ENCODE measurements around the gene ADRM1. TPM values are rescaled to one million over a fixed set of nuclear protein-coding genes. Genes with fewer than 3 reads are reported as not detected.

ADRM1 gene
- total and polyA plus RNA-seq, 7 donors = 61.3 to 130 (median 102) TPM

DNA sequence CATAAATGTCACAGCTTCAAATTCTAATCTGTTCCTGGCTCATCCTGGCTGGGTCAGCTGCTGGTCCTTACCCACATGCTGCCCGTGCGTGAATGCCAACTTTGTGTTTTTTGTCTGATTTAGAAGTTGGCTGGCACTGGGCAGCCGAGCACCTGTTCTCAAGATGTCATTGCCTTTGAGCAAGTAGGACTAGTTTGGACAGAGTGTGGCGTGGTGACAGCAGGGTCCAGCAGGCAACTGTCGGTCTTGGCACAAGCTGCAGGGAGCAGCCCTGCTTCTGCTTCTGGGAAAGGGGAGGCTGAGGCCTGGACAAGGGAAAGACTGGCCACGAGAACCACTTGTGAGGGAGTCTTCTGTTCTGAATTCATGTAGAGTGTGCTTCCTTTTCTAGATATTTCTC lies 26.4 kb upstream of the ADRM1 start:
- H3K4me3 ChIP-seq = no peak overlapping the region
- H3K4me1 ChIP-seq = no peaks in the 10 kb centered on the region
- H3K36me3 ChIP-seq = peaks cover 18 to 70% (median 52%) of the 10 kb centered on the region in 4 donors
- no peak for DNase-seq
- 87 to 88% methylated on average over 6 of the region's 6 CpGs for WGBS, 2 donors
- no peaks in the 10 kb centered on the region for H3K27me3 ChIP-seq
- no peak overlapping the region for H3K27ac ChIP-seq
- H3K9me3 ChIP-seq = no peaks in the 10 kb centered on the region
- intact Hi-C loops (cut with DNase I) = no loop called here
- TF ChIP-seq, protein P1, sequence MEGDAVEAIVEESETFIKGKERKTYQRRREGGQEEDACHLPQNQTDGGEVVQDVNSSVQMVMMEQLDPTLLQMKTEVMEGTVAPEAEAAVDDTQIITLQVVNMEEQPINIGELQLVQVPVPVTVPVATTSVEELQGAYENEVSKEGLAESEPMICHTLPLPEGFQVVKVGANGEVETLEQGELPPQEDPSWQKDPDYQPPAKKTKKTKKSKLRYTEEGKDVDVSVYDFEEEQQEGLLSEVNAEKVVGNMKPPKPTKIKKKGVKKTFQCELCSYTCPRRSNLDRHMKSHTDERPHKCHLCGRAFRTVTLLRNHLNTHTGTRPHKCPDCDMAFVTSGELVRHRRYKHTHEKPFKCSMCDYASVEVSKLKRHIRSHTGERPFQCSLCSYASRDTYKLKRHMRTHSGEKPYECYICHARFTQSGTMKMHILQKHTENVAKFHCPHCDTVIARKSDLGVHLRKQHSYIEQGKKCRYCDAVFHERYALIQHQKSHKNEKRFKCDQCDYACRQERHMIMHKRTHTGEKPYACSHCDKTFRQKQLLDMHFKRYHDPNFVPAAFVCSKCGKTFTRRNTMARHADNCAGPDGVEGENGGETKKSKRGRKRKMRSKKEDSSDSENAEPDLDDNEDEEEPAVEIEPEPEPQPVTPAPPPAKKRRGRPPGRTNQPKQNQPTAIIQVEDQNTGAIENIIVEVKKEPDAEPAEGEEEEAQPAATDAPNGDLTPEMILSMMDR (IDR thresholded peaks at IDR 0.05) = no peak
- TF ChIP-seq POLR2A (IDR thresholded peaks at IDR 0.05) (no peak), EP300 (IDR thresholded peaks at IDR 0.05) (no peak), POLR2AphosphoS5 (IDR thresholded peaks at IDR 0.05) (no peak)

DNA sequence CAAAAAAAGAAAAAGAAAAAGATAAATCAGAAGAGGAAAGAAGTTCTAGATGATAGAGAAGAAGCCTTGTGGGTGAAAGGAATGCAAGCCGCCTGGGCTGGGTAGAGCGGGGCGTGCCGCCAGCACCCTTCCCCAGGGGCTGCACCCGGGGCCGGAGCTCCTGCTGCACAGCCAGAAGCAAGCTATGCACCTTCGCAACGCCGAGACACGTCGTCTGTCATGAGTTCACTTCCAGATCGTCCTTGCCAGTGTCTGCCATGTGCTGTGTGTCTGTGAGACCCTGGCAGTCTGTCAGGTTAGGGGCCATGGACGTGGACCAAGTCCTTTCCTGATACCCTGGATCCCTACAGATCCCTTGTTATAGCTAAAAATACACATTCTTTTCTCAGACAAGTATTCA lies 25.5 kb upstream of the ADRM1 start:
- Histone ChIP-seq H3K27ac (no peak overlapping the region), H3K27me3 (no peaks in the 10 kb centered on the region), H3K4me1 (no peaks in the 10 kb centered on the region), H3K4me3 (no peak overlapping the region), H3K9me3 (no peaks in the 10 kb centered on the region), H3K36me3 (peaks cover 18 to 70% (median 53%) of the 10 kb centered on the region in 4 donors)
- DNase-seq = no peak
- TF ChIP-seq POLR2AphosphoS5 (IDR thresholded peaks at IDR 0.05) (no peak), EP300 (IDR thresholded peaks at IDR 0.05) (no peak), POLR2A (IDR thresholded peaks at IDR 0.05) (no peak)
- TF ChIP-seq, protein P1 (IDR thresholded peaks at IDR 0.05) = no peak
- intact Hi-C loops (cut with DNase I) = no loop called here
- 86% methylated on average over 13 of the region's 13 CpGs for WGBS, 2 donors

DNA sequence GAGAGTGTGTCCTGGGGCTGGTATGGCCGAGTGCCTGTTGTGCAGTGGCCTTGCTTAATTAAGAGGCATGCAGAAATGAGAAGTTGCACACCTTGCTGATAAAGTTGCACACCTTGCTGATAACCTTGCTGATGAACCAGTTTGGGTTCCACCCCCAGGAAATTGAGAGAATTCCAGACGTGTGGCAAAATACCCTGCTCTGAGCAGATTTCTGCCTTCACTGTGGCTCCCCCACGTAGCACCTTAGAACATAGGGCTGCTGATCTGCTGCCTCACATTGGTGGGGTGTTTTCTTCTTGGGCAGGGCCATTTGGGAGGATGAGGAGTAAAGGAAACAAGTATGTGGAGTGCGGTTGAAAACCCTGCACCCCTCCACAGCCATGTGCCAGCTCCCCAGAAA lies 22.5 kb upstream of the ADRM1 start:
- H3K27me3 ChIP-seq = no peaks in the 10 kb centered on the region
- no peaks in the 10 kb centered on the region for H3K9me3 ChIP-seq
- intact Hi-C loops (cut with DNase I) = no loop called here
- no peak for TF ChIP-seq POLR2AphosphoS5 (IDR thresholded peaks at IDR 0.05)
- no peak for TF ChIP-seq POLR2A (IDR thresholded peaks at IDR 0.05)
- no peak for TF ChIP-seq EP300 (IDR thresholded peaks at IDR 0.05)
- TF ChIP-seq, protein P1 (IDR thresholded peaks at IDR 0.05) = no peak
- DNase-seq = no peak
- H3K27ac ChIP-seq = no peak overlapping the region
- WGBS, 2 donors = 79 to 95% methylated on average over 4 of the region's 4 CpGs
- H3K36me3 ChIP-seq = peaks cover 18 to 77% (median 42%) of the 10 kb centered on the region in 4 donors
- no peaks in the 10 kb centered on the region for H3K4me1 ChIP-seq
- no peak overlapping the region for H3K4me3 ChIP-seq

DNA sequence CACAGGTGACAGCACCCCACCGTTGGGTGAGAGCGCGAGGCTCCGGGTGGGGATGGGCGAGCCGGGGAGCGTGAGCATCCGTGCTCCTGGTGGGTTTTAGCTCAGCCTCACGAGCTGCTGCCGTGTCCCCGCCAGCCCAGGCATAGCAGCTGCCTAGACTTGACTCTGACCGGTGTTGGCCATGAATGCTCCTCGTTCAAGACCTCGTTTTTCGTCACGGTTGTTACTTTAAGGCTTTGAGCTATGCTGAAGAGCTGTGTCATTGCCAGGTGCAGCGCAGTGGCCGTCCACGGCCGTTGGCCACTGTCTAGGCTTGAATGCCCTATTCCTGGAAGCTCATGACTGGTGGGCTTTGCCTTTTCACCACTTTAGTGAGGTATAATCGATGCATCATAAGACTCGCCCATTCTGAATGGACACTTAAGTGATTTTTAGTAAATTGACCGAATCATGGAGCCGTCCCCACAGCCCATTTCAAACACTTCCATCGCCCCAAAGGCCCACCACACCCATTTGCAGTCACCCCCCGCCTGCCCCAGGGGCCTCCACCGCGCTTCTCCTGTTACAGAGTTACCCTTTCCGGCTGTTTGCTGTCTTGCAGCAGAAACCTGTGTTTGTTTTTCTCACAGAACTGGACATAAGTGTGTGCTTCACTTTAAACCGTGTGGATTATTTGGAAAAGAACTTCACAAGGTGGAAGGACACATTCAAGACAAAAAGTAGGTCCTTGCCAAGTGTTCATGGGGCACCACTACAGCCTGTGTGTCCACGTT lies 21.4 kb upstream of the ADRM1 start:
- no peaks in the 10 kb centered on the region for H3K4me1 ChIP-seq
- TF ChIP-seq POLR2AphosphoS5 (IDR thresholded peaks at IDR 0.05) = no peak
- TF ChIP-seq, protein P1 (IDR thresholded peaks at IDR 0.05) = no peak
- TF ChIP-seq EP300 (IDR thresholded peaks at IDR 0.05) = no peak
- no peak for TF ChIP-seq POLR2A (IDR thresholded peaks at IDR 0.05)
- no peaks in the 10 kb centered on the region for H3K9me3 ChIP-seq
- intact Hi-C loops (cut with DNase I) = no loop called here
- no peak overlapping the region for H3K4me3 ChIP-seq
- H3K27me3 ChIP-seq = no peaks in the 10 kb centered on the region
- peaks cover 18 to 87% (median 48%) of the 10 kb centered on the region in 4 donors for H3K36me3 ChIP-seq
- WGBS, 2 donors = 95 to 96% methylated on average over 31 of the region's 31 CpGs
- H3K27ac ChIP-seq = no peak overlapping the region
- DNase-seq = no peak

Measured in sigmoid colon (tissue), 7 donors.